ENCODE results near the gene ATP6AP1. TPM values are rescaled to one million over a fixed set of nuclear protein-coding genes. Genes with fewer than 3 reads are reported as not detected.

Gene ATP6AP1
- total and polyA plus RNA-seq, 10 donors: 34.2 to 127 (median 82.0) TPM

DNA sequence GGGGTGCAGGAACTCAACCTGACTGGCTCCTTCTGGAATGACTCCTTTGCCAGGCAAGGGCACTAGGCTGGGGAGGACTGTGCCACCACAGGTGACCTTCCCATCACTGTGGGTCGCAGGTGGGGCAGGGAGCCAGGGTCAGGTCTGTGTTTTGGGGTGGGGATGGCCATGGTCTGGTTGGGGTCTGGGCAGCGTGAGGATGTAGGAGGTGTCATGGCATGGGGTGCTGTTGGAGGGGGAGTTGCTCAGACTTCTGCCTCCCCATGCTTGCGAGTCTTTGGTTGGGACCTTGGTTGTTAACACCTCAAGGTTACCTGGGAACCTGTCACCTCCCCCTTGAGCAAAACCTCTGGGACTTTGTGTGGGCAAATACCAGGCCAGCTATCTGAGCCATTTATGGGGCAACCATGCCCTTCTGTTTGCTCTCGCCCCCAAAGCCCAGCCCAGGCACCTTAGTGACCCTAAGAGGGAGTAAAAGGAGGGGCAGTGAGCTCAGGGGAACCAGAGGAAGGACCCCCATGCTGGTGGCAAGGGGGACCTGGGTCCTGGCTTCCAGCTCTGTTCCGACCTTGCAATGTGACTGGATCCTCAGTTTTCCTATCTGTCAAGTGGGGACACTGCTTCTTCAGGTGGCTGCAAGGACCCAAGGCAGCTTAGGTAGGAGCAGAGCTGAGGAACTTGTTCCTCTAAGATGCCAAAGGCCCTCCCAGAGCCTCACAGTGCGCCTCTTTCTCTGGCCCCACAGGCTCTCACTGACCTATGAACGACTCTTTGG lies 6.1 kb downstream of the ATP6AP1 start:
- DNase-seq: peak; percentile 64
- TF ChIP-seq POLR2AphosphoS5 (IDR thresholded peaks at IDR 0.05): no peak
- TF ChIP-seq, protein P1, sequence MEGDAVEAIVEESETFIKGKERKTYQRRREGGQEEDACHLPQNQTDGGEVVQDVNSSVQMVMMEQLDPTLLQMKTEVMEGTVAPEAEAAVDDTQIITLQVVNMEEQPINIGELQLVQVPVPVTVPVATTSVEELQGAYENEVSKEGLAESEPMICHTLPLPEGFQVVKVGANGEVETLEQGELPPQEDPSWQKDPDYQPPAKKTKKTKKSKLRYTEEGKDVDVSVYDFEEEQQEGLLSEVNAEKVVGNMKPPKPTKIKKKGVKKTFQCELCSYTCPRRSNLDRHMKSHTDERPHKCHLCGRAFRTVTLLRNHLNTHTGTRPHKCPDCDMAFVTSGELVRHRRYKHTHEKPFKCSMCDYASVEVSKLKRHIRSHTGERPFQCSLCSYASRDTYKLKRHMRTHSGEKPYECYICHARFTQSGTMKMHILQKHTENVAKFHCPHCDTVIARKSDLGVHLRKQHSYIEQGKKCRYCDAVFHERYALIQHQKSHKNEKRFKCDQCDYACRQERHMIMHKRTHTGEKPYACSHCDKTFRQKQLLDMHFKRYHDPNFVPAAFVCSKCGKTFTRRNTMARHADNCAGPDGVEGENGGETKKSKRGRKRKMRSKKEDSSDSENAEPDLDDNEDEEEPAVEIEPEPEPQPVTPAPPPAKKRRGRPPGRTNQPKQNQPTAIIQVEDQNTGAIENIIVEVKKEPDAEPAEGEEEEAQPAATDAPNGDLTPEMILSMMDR (IDR thresholded peaks at IDR 0.05 in 8 of 11, conservative IDR thresholded peaks at IDR 0.05 in 3 of 11): no peak
- TF ChIP-seq POLR2A (IDR thresholded peaks at IDR 0.05): no peak
- intact Hi-C loops (cut with DNase I; ENCODE audit: low total_unique reads): no loop called here
- H3K9me3 ChIP-seq: no peaks in the 10 kb centered on the region
- peaks cover 4 to 58% (median 30%) of the 10 kb centered on the region in 6 donors for H3K4me1 ChIP-seq
- H3K27me3 ChIP-seq (replicated peaks in 1 of 7): no peaks in the 10 kb centered on the region
- H3K36me3 ChIP-seq: peaks cover 0 to 58% (median 15%) of the 10 kb centered on the region in 6 donors
- no peak overlapping the region for H3K4me3 ChIP-seq
- H3K27ac ChIP-seq: no peak overlapping the region
- 77 to 100% (median 93%) methylated on average over 1 to 7 of the region's 7 CpGs for WGBS, 5 donors

DNA sequence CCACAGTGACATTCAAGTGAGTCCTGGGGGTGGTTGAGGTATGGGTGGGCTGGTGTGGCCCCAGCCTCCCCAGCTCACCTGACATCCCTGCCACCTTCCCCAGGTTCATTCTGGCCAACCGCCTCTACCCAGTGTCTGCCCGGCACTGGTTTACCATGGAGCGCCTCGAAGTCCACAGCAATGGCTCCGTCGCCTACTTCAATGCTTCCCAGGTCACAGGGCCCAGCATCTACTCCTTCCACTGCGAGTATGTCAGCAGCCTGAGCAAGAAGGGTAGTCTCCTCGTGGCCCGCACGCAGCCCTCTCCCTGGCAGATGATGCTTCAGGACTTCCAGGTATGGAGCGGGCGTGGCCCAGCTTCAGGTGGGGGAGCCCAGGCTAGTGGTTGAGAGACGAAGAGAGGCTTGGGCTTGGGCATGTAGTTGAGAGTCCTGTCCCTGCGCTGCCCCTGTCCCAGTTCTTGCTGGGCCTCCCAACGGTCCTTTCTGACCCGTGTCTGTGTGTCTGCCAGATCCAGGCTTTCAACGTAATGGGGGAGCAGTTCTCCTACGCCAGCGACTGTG lies 6.8 kb downstream of the ATP6AP1 start:
- no peaks in the 10 kb centered on the region for H3K9me3 ChIP-seq
- peak; percentile 72 for DNase-seq
- no peaks in the 10 kb centered on the region for H3K27me3 ChIP-seq (replicated peaks in 1 of 7)
- H3K27ac ChIP-seq: no peak overlapping the region
- WGBS, 5 donors: 88 to 96% (median 94%) methylated on average over 7 to 19 of the region's 19 CpGs
- intact Hi-C loops (cut with DNase I; ENCODE audit: low total_unique reads): no loop called here
- peaks cover 0 to 65% (median 16%) of the 10 kb centered on the region in 6 donors for H3K36me3 ChIP-seq
- peaks cover 4 to 58% (median 29%) of the 10 kb centered on the region in 6 donors for H3K4me1 ChIP-seq
- TF ChIP-seq, protein P1 (IDR thresholded peaks at IDR 0.05 in 8 of 11, conservative IDR thresholded peaks at IDR 0.05 in 3 of 11): no peak
- TF ChIP-seq POLR2AphosphoS5 (IDR thresholded peaks at IDR 0.05): peak in 1 of 3 donors; percentile 31
- H3K4me3 ChIP-seq: no peak overlapping the region

DNA sequence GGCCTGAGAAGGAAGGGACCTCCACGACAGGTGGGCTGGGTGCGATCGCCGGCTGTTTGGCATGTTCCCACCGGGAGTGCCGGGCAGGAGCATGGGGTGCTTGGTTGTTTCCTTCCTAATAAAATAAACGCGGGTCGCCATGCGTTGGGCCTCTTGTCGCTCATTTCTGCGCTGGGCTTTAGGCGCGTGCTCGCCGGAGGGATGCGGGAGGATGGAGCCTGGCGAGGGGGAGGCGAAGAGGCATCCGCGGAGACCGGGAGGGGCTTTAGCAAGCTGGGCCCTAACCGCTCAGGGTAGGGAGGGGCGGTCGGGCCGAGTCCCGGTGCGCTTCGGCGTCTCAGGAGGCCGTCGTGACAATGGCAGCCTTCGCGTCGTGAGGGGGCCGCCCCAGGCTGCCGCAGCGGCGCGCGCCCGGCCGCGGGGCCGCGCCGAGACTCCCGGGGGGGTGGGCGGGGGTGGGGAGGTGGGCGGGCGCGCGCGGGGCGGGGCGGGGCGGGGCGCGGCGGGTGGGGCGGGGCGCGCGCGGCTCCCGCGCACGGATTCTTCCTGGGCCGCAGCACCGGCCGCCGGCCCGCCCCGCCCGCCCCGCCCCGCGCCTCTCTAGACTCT lies 8.0 kb downstream of the ATP6AP1 start:
- Histone ChIP-seq H3K27me3 (replicated peaks in 1 of 7) (no peaks in the 10 kb centered on the region), H3K27ac (peak overlapping the region; percentile 60 to 95 (median 90)), H3K36me3 (peaks cover 0 to 77% (median 22%) of the 10 kb centered on the region in 6 donors), H3K4me3 (peak overlapping the region in 7 of 8 donors; percentile 61 to 93 (median 78)), H3K9me3 (no peaks in the 10 kb centered on the region), H3K4me1 (peaks cover 4 to 55% (median 21%) of the 10 kb centered on the region in 6 donors)
- peak; percentile 90 for DNase-seq
- WGBS, 5 donors: 7 to 63% (median 20%) methylated on average over 1 to 56 of the region's 78 CpGs
- TF ChIP-seq, protein P1 (IDR thresholded peaks at IDR 0.05 in 8 of 11, conservative IDR thresholded peaks at IDR 0.05 in 3 of 11): no peak
- peak in 2 of 3 donors; percentile 22 to 62 for TF ChIP-seq POLR2AphosphoS5 (IDR thresholded peaks at IDR 0.05)
- intact Hi-C loops (cut with DNase I; ENCODE audit: low total_unique reads): no loop called here
